ENCODE measurements around the gene CCDC149. TPM values are rescaled to one million over a fixed set of nuclear protein-coding genes. Genes with fewer than 3 reads are reported as not detected.
A peak's percentile ranks its signal among the peaks of the same experiment; 100 is the strongest.

Gene CCDC149
- total RNA-seq, 2 experiments from 2014 or later, result not detected

- Mint-ChIP-seq H3K36me3 (no peaks in the 10 kb centered on the region), H3K27ac (no peak overlapping the region), H3K4me3 (no peak overlapping the region)
Observed at GRCh38 chr4:24777536-24778463, 135.0 kb downstream of the CCDC149 start.

GRCh38 chr4:24775750-24776149, 137.1 kb downstream of the CCDC149 start:
- no peak for DNase-seq
- H3K36me3 Mint-ChIP-seq, result no peaks in the 10 kb centered on the region
- H3K4me1 Mint-ChIP-seq, result no peaks in the 10 kb centered on the region
- H3K27ac Mint-ChIP-seq, result no peak overlapping the region
- peaks cover 3% of the 10 kb centered on the region for H3K27me3 Mint-ChIP-seq
- H3K9me3 Mint-ChIP-seq, result peaks cover 4% of the 10 kb centered on the region
- H3K4me3 Mint-ChIP-seq, result no peak overlapping the region

More at GRCh38 chr4:24777536-24778463, 135.0 kb downstream of the CCDC149 start:
- no peaks in the 10 kb centered on the region for H3K4me1 Mint-ChIP-seq
- no peak for DNase-seq
- no peaks in the 10 kb centered on the region for H3K9me3 Mint-ChIP-seq
- no peaks in the 10 kb centered on the region for H3K27me3 Mint-ChIP-seq

GRCh38 chr4:24775032-24775605, 137.7 kb downstream of the CCDC149 start:
- Mint-ChIP-seq H3K9me3 (peaks cover 4% of the 10 kb centered on the region), H3K4me3 (no peak overlapping the region), H3K36me3 (no peaks in the 10 kb centered on the region), H3K27me3 (peaks cover 3% of the 10 kb centered on the region), H3K27ac (no peak overlapping the region), H3K4me1 (peaks cover 1% of the 10 kb centered on the region)
- DNase-seq, result no peak

- no peak for DNase-seq
- peaks cover 7% of the 10 kb centered on the region for H3K4me1 Mint-ChIP-seq
- H3K27me3 Mint-ChIP-seq, result peaks cover 3% of the 10 kb centered on the region
- no peaks in the 10 kb centered on the region for H3K36me3 Mint-ChIP-seq
- H3K9me3 Mint-ChIP-seq, result peaks cover 4% of the 10 kb centered on the region
- no peak overlapping the region for H3K4me3 Mint-ChIP-seq
- H3K27ac Mint-ChIP-seq, result no peak overlapping the region
Observed at GRCh38 chr4:24774452-24774851, 138.4 kb downstream of the CCDC149 start.

- H3K9me3 Mint-ChIP-seq, result peaks cover 4% of the 10 kb centered on the region
- H3K27me3 Mint-ChIP-seq, result peaks cover 3% of the 10 kb centered on the region
- DNase-seq, result no peak
- no peaks in the 10 kb centered on the region for H3K36me3 Mint-ChIP-seq
- no peak overlapping the region for H3K4me3 Mint-ChIP-seq
- H3K27ac Mint-ChIP-seq, result no peak overlapping the region
- peaks cover 7% of the 10 kb centered on the region for H3K4me1 Mint-ChIP-seq
Observed at GRCh38 chr4:24772952-24773351, 139.9 kb downstream of the CCDC149 start.

- no peak overlapping the region for H3K4me3 Mint-ChIP-seq
- no peaks in the 10 kb centered on the region for H3K36me3 Mint-ChIP-seq
- H3K27ac Mint-ChIP-seq, result no peak overlapping the region
- peaks cover 4% of the 10 kb centered on the region for H3K9me3 Mint-ChIP-seq
- DNase-seq, result no peak
- peaks cover 3% of the 10 kb centered on the region for H3K27me3 Mint-ChIP-seq
- H3K4me1 Mint-ChIP-seq, result peaks cover 7% of the 10 kb centered on the region
Observed at GRCh38 chr4:24772061-24772705, 140.7 kb downstream of the CCDC149 start.

- H3K36me3 Mint-ChIP-seq, result no peaks in the 10 kb centered on the region
- peaks cover 4% of the 10 kb centered on the region for H3K9me3 Mint-ChIP-seq
- peaks cover 7% of the 10 kb centered on the region for H3K4me1 Mint-ChIP-seq
- peaks cover 3% of the 10 kb centered on the region for H3K27me3 Mint-ChIP-seq
- H3K4me3 Mint-ChIP-seq, result no peak overlapping the region
- no peak for DNase-seq
- no peak overlapping the region for H3K27ac Mint-ChIP-seq
Observed at GRCh38 chr4:24771241-24771640, 141.6 kb downstream of the CCDC149 start.

- peaks cover 4% of the 10 kb centered on the region for H3K9me3 Mint-ChIP-seq
- H3K36me3 Mint-ChIP-seq, result no peaks in the 10 kb centered on the region
- H3K27ac Mint-ChIP-seq, result no peak overlapping the region
- no peak for DNase-seq
- peaks cover 7% of the 10 kb centered on the region for H3K4me1 Mint-ChIP-seq
- H3K4me3 Mint-ChIP-seq, result no peak overlapping the region
- peaks cover 3% of the 10 kb centered on the region for H3K27me3 Mint-ChIP-seq
Observed at GRCh38 chr4:24770667-24771066, 142.2 kb downstream of the CCDC149 start.

- no peak overlapping the region for H3K4me3 Mint-ChIP-seq
- H3K27me3 Mint-ChIP-seq, result peaks cover 3% of the 10 kb centered on the region
- H3K36me3 Mint-ChIP-seq, result no peaks in the 10 kb centered on the region
- H3K4me1 Mint-ChIP-seq, result peaks cover 7% of the 10 kb centered on the region
- H3K27ac Mint-ChIP-seq, result no peak overlapping the region
- H3K9me3 Mint-ChIP-seq, result peaks cover 4% of the 10 kb centered on the region
- peak; percentile 0 for DNase-seq
Observed at GRCh38 chr4:24770032-24770584, 142.7 kb downstream of the CCDC149 start.

GRCh38 chr4:24769571-24769970, 143.3 kb downstream of the CCDC149 start:
- Mint-ChIP-seq H3K27ac (no peak overlapping the region), H3K4me3 (no peak overlapping the region), H3K36me3 (no peaks in the 10 kb centered on the region), H3K9me3 (peaks cover 4% of the 10 kb centered on the region), H3K4me1 (peaks cover 7% of the 10 kb centered on the region), H3K27me3 (peaks cover 3% of the 10 kb centered on the region)
- DNase-seq, result no peak

- H3K4me3 Mint-ChIP-seq, result no peak overlapping the region
- no peak overlapping the region for H3K27ac Mint-ChIP-seq
- H3K36me3 Mint-ChIP-seq, result no peaks in the 10 kb centered on the region
- DNase-seq, result no peak
- peaks cover 3% of the 10 kb centered on the region for H3K27me3 Mint-ChIP-seq
- H3K9me3 Mint-ChIP-seq, result peaks cover 4% of the 10 kb centered on the region
- peaks cover 7% of the 10 kb centered on the region for H3K4me1 Mint-ChIP-seq
Observed at GRCh38 chr4:24768604-24769003, 144.2 kb downstream of the CCDC149 start.

GRCh38 chr4:24768006-24768405, 144.8 kb downstream of the CCDC149 start:
- no peak overlapping the region for H3K27ac Mint-ChIP-seq
- no peak for DNase-seq
- peaks cover 7% of the 10 kb centered on the region for H3K4me1 Mint-ChIP-seq
- H3K4me3 Mint-ChIP-seq, result no peak overlapping the region
- H3K9me3 Mint-ChIP-seq, result peaks cover 4% of the 10 kb centered on the region
- peaks cover 3% of the 10 kb centered on the region for H3K27me3 Mint-ChIP-seq
- no peaks in the 10 kb centered on the region for H3K36me3 Mint-ChIP-seq

GRCh38 chr4:24765376-24765988, 147.4 kb downstream of the CCDC149 start:
- Mint-ChIP-seq H3K27ac (no peak overlapping the region), H3K4me1 (peaks cover 7% of the 10 kb centered on the region), H3K27me3 (peaks cover 6% of the 10 kb centered on the region), H3K4me3 (no peak overlapping the region), H3K36me3 (no peaks in the 10 kb centered on the region), H3K9me3 (no peaks in the 10 kb centered on the region)
- no peak for DNase-seq

GRCh38 chr4:24764345-24764744, 148.5 kb downstream of the CCDC149 start:
- Mint-ChIP-seq H3K4me3 (no peak overlapping the region), H3K4me1 (no peaks in the 10 kb centered on the region), H3K27me3 (peaks cover 6% of the 10 kb centered on the region), H3K27ac (no peak overlapping the region), H3K9me3 (no peaks in the 10 kb centered on the region), H3K36me3 (no peaks in the 10 kb centered on the region)
- DNase-seq, result no peak

All from activated naive CD8-positive, alpha-beta T cell treated with anti-CD3 and anti-CD28 coated beads for 36 hours (primary cell).